ENCODE results near the gene BMP5. TPM values are rescaled to one million over a fixed set of nuclear protein-coding genes. Genes with fewer than 3 reads are reported as not detected.

BMP5 gene
- total and polyA plus RNA-seq, 4 donors, result 0.42 to 0.92 (median 0.65) TPM

DNA sequence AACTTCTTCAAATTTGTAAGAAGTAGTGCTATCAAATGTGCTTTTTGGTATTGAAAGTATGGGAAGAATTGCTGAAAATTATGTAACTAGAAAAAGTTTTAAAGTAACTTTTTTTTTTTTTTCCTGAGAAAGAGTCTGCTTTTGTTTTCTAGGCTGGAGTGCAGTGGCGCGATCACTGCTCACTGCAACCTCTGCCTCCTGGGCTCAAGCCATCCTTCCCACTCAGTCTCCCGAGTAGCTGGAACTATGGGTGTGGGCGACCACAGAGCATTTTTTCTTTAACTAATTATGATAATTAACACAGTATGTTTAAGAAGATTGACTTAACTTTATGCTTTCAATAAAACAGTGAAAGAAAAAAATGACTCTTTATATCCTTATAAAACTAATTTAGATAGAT lies 38.4 kb downstream of the BMP5 start:
- WGBS, result 70% methylated on average over 4 of the region's 4 CpGs
- TF ChIP-seq, protein P1, sequence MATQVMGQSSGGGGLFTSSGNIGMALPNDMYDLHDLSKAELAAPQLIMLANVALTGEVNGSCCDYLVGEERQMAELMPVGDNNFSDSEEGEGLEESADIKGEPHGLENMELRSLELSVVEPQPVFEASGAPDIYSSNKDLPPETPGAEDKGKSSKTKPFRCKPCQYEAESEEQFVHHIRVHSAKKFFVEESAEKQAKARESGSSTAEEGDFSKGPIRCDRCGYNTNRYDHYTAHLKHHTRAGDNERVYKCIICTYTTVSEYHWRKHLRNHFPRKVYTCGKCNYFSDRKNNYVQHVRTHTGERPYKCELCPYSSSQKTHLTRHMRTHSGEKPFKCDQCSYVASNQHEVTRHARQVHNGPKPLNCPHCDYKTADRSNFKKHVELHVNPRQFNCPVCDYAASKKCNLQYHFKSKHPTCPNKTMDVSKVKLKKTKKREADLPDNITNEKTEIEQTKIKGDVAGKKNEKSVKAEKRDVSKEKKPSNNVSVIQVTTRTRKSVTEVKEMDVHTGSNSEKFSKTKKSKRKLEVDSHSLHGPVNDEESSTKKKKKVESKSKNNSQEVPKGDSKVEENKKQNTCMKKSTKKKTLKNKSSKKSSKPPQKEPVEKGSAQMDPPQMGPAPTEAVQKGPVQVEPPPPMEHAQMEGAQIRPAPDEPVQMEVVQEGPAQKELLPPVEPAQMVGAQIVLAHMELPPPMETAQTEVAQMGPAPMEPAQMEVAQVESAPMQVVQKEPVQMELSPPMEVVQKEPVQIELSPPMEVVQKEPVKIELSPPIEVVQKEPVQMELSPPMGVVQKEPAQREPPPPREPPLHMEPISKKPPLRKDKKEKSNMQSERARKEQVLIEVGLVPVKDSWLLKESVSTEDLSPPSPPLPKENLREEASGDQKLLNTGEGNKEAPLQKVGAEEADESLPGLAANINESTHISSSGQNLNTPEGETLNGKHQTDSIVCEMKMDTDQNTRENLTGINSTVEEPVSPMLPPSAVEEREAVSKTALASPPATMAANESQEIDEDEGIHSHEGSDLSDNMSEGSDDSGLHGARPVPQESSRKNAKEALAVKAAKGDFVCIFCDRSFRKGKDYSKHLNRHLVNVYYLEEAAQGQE (IDR thresholded peaks at IDR 0.05), result no peak
- TF ChIP-seq RXRA (IDR thresholded peaks at IDR 0.05) (no peak), SP1 (IDR thresholded peaks at IDR 0.05) (no peak), RAD21 (IDR thresholded peaks at IDR 0.05) (no peak), NR2F2 (IDR thresholded peaks at IDR 0.05) (no peak), GABPA (IDR thresholded peaks at IDR 0.05 in 1 of 2, conservative IDR thresholded peaks at IDR 0.05 in 1 of 2) (no peak), FOXA1 (IDR thresholded peaks at IDR 0.05) (no peak), HNF4G (IDR thresholded peaks at IDR 0.05) (no peak), JUND (IDR thresholded peaks at IDR 0.05) (no peak), TAF1 (conservative IDR thresholded peaks at IDR 0.05) (no peak), FOXA2 (IDR thresholded peaks at IDR 0.05) (no peak), EGR1 (IDR thresholded peaks at IDR 0.05; ENCODE audit: low read depth in 2 of 2) (no peak), HNF4A (conservative IDR thresholded peaks at IDR 0.05) (no peak)
- TF ChIP-seq, protein P2, sequence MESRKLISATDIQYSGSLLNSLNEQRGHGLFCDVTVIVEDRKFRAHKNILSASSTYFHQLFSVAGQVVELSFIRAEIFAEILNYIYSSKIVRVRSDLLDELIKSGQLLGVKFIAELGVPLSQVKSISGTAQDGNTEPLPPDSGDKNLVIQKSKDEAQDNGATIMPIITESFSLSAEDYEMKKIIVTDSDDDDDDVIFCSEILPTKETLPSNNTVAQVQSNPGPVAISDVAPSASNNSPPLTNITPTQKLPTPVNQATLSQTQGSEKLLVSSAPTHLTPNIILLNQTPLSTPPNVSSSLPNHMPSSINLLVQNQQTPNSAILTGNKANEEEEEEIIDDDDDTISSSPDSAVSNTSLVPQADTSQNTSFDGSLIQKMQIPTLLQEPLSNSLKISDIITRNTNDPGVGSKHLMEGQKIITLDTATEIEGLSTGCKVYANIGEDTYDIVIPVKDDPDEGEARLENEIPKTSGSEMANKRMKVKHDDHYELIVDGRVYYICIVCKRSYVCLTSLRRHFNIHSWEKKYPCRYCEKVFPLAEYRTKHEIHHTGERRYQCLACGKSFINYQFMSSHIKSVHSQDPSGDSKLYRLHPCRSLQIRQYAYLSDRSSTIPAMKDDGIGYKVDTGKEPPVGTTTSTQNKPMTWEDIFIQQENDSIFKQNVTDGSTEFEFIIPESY (IDR thresholded peaks at IDR 0.05), result no peak
- TF ChIP-seq, protein P3, sequence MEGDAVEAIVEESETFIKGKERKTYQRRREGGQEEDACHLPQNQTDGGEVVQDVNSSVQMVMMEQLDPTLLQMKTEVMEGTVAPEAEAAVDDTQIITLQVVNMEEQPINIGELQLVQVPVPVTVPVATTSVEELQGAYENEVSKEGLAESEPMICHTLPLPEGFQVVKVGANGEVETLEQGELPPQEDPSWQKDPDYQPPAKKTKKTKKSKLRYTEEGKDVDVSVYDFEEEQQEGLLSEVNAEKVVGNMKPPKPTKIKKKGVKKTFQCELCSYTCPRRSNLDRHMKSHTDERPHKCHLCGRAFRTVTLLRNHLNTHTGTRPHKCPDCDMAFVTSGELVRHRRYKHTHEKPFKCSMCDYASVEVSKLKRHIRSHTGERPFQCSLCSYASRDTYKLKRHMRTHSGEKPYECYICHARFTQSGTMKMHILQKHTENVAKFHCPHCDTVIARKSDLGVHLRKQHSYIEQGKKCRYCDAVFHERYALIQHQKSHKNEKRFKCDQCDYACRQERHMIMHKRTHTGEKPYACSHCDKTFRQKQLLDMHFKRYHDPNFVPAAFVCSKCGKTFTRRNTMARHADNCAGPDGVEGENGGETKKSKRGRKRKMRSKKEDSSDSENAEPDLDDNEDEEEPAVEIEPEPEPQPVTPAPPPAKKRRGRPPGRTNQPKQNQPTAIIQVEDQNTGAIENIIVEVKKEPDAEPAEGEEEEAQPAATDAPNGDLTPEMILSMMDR (IDR thresholded peaks at IDR 0.05; ENCODE audit: low read depth, low read length, missing input control), result no peak
- TF ChIP-seq, protein P4, sequence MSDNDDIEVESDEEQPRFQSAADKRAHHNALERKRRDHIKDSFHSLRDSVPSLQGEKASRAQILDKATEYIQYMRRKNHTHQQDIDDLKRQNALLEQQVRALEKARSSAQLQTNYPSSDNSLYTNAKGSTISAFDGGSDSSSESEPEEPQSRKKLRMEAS (IDR thresholded peaks at IDR 0.05), result no peak
- TF ChIP-seq, protein P5, sequence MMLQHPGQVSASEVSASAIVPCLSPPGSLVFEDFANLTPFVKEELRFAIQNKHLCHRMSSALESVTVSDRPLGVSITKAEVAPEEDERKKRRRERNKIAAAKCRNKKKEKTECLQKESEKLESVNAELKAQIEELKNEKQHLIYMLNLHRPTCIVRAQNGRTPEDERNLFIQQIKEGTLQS (IDR thresholded peaks at IDR 0.05), result no peak
- Histone ChIP-seq H3K9ac (ENCODE audit: low read depth in 1 of 2, low read length in 2 of 2) (no peak overlapping the region), H3K27me3 (ENCODE audit: control insufficient read depth in 4 of 4, insufficient read depth in 4 of 4, low read length in 3 of 4) (no peaks in the 10 kb centered on the region), H3K4me1 (ENCODE audit: control insufficient read depth in 4 of 4, insufficient read depth in 4 of 4, low read length in 3 of 4) (no peaks in the 10 kb centered on the region), H3K4me3 (ENCODE audit: low read depth in 1 of 3, low read length in 3 of 3) (no peak overlapping the region), H3K36me3 (ENCODE audit: control insufficient read depth in 4 of 4, insufficient read depth in 3 of 4, low read depth in 1 of 4, low read length in 3 of 4) (no peaks in the 10 kb centered on the region), H3K9me3 (ENCODE audit: control insufficient read depth in 4 of 4, low read length in 3 of 4) (peaks cover 0 to 3% (median 0%) of the 10 kb centered on the region in 4 donors), H3K27ac (ENCODE audit: low read depth in 1 of 2, low read length in 2 of 2) (no peak overlapping the region)
- DNase-seq (ENCODE audit: low spot score), result no peak

Data from liver (tissue), 9 donors.